Colonic mucosa (tissue), 4 donors: ENCODE data around the gene SRGAP1. TPM values are rescaled to one million over a fixed set of nuclear protein-coding genes. Genes with fewer than 3 reads are reported as not detected.
A peak's percentile ranks its signal among the peaks of the same experiment; 100 is the strongest.
"Not testable (repeated sequence)": the region's sequence is repeated elsewhere in the genome, so short reads cannot be mapped to it uniquely, and the experiment has no call there.

ENCODE experiments used
- DNase-seq: peaks from one replicate; pipeline ENCODE4 v3.0.0-alpha.2; 2020
- H3K27ac ChIP-seq: fragments of 200-600 bp; one replicate; pipeline ENCODE4 v1.8.0; 2021
- H3K27me3 ChIP-seq: fragments of 200-600 bp; one replicate; pipeline ENCODE4 v1.8.0; 2021
- H3K36me3 ChIP-seq: fragments of 200-600 bp; one replicate; pipeline ENCODE4 v1.8.0; 2021
- H3K4me1 ChIP-seq: fragments of 200-600 bp; one replicate; pipeline ENCODE4 v1.8.0; 2021; ENCODE audit warnings: mild to moderate bottlenecking
- H3K4me3 ChIP-seq: fragments of 200-600 bp; one replicate; pipeline ENCODE4 v1.8.0; 2021
- H3K9ac ChIP-seq, 2 donors: one replicate each; pipeline ENCODE4 v1.7.0; 2013; ENCODE audit warnings: control low read depth in 2 of 2, low read depth in 2 of 2, low read length in 2 of 2
- H3K9me3 ChIP-seq: fragments of 200-600 bp; one replicate; pipeline ENCODE4 v1.8.0; 2021
- CTCF ChIP-seq: fragments of 200-600 bp; IDR thresholded peaks from one replicate; pipeline ENCODE4 v1.8.0; 2022; ENCODE audit warnings: antibody characterized with exemption, mild to moderate bottlenecking
- intact Hi-C: fragments of 100-400 bp; cut with DNase I; formaldehyde crosslinking; loops from one replicate; pipeline ENCODE4 v1.14.1; 2022
- total RNA-seq, 2 donors: library from RNA; stranded (reverse); fragmentation: NEBNext Ultra II Directional in 1 of 2; extraction: Animal tissue kit (Norgen Biotek cat#: 25700) in 1 of 2; gene quantifications; one replicate each; pipeline ENCODE4 v1.2.1, GENCODE V29; 2021
- donor health status: healthy.
- donor health status: DM: no; HTN: no; CAD: no.
- donor health status: DM: no; HTN: no; CAD: no.

SRGAP1 gene
- total RNA-seq, 2 donors from 2014 or later, result 8.7 to 9.8 TPM

DNA sequence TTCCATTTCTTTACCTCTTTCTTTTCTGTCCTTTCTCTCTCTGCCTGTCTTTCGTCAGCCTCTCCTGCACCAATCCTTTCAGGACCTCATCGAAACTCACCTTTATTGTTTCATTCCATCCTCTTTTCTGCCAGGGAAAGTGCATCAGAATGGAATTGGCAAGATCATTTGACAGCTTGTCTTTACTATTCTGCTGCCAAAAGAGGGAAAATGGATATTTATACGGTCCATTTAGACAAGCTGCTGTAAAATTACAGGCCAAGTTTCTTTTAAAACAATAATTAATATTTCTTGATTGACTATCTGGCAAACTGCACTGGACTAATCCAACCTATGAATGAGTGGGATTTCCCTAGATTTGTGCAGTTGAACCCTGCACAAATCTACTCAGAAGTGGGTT, 7.6 kb upstream of the SRGAP1 start:
- Histone ChIP-seq H3K4me1 (no peaks in the 10 kb centered on the region), H3K27me3 (no peaks in the 10 kb centered on the region), H3K36me3 (no peaks in the 10 kb centered on the region), H3K9ac (no peak overlapping the region), H3K4me3 (no peak overlapping the region), H3K27ac (no peak overlapping the region), H3K9me3 (no peaks in the 10 kb centered on the region)
- intact Hi-C loops, result no loop called here
- TF ChIP-seq CTCF, result no peak
- DNase-seq, result no peak

DNA sequence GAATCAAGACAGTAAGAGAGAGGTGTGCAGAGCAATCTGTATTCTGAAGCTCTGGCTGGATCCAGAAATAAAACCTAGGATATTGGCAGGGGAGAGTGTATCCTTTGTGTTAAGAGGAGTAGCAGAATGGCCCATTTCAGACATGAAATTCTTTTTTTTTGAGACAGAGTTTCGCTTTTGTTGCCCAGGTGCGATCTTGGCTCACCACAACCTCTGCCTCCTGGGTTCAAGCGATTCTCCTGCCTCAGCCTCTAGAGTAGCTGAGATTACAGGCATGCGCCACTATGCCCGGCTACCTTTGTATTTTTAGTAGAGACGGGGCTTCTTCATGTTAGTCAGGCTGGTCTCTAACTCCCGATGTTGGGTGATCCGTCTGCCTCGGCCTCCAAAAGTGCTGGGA, 6.1 kb upstream of the SRGAP1 start:
- Histone ChIP-seq H3K36me3 (no peaks in the 10 kb centered on the region), H3K27me3 (no peaks in the 10 kb centered on the region), H3K27ac (no peak overlapping the region), H3K9me3 (no peaks in the 10 kb centered on the region), H3K4me3 (no peak overlapping the region), H3K9ac (no peak overlapping the region), H3K4me1 (no peaks in the 10 kb centered on the region)
- DNase-seq, result no peak
- TF ChIP-seq CTCF, result no peak
- intact Hi-C loops, result no loop called here

GRCh38 chr12:63841011-63841410, 3.5 kb upstream of the SRGAP1 start:
- intact Hi-C loops, result loop anchor here (10.0 kb wide), 2 partner anchors 94 to 244 kb away; no protein-coding TSS in a partner anchor
- no peak overlapping the region for H3K27ac ChIP-seq
- no peaks in the 10 kb centered on the region for H3K27me3 ChIP-seq

DNA sequence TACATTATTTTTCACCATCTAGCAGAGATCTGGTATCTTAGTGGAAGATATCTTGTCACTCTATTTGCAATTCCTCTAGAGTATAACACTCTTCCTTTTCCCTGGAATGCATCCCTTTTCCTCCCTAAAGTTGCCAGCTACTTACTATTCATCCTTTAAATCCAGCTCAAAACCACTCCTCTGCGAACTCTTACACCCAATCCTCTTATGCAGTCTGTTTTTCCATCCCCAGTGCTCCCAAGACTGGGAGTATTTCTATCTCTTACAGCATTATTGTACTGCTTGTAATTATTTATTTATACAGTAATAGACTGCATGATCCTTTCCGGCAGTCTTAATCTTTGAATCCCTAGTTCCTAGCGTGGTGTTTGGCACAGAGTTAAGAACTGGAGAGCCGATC, 2.9 kb upstream of the SRGAP1 start:
- Histone ChIP-seq H3K4me1 (no peaks in the 10 kb centered on the region), H3K27me3 (no peaks in the 10 kb centered on the region), H3K4me3 (no peak overlapping the region), H3K9me3 (no peaks in the 10 kb centered on the region), H3K9ac (no peak overlapping the region), H3K27ac (no peak overlapping the region), H3K36me3 (no peaks in the 10 kb centered on the region)
- DNase-seq, result no peak
- intact Hi-C loops, result loop anchor here (10.0 kb wide), 2 partner anchors 93 to 243 kb away; no protein-coding TSS in a partner anchor
- TF ChIP-seq CTCF, result no peak

More at GRCh38 chr12:63841011-63841410, 3.5 kb upstream of the SRGAP1 start:
- H3K4me3 ChIP-seq, result no peak overlapping the region
- no peaks in the 10 kb centered on the region for H3K4me1 ChIP-seq
- TF ChIP-seq CTCF, result no peak
- no peak for DNase-seq
- no peak overlapping the region for H3K9ac ChIP-seq
- H3K9me3 ChIP-seq, result no peaks in the 10 kb centered on the region
- H3K36me3 ChIP-seq, result no peaks in the 10 kb centered on the region

DNA sequence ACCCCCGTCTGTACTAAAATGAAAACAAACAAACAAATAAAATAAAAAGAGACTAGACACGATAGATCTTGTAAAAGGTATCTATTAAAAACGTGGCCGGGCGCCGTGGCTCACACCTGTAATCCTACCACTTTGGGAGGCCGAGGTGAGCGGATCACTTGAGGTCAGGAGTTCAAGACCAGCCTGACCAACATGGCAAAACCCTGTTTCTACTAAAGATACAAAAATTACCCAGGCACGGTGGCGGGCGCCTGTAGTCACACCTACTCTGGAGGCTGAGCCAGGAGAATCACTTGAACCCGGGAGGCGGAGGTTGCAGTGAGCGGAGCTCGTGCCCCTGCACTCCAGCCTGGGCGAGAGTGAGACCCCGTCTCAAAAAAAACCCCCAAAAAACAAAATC, 1.8 kb upstream of the SRGAP1 start:
- H3K9ac ChIP-seq, H3K27me3 ChIP-seq, H3K4me3 ChIP-seq, H3K27ac ChIP-seq, DNase-seq, H3K36me3 ChIP-seq, H3K9me3 ChIP-seq, H3K4me1 ChIP-seq: not testable (repeated sequence)
- intact Hi-C loops, result loop anchor here (2.0 to 10.0 kb wide), 3 partner anchors 92 to 338 kb away; no protein-coding TSS in a partner anchor

- Histone ChIP-seq H3K4me3 (peak overlapping the region; percentile 67), H3K27me3 (no peaks in the 10 kb centered on the region), H3K4me1 (no peaks in the 10 kb centered on the region), H3K9ac (peak overlapping the region; percentile 28 to 50), H3K9me3 (no peaks in the 10 kb centered on the region), H3K27ac (peak overlapping the region; percentile 78), H3K36me3 (no peaks in the 10 kb centered on the region)
- TF ChIP-seq CTCF, result no peak
- no peak for DNase-seq
- intact Hi-C loops, result loop anchor here (2.0 to 10.0 kb wide), 3 partner anchors 92 to 338 kb away; no protein-coding TSS in a partner anchor
Measured at GRCh38 chr12:63843254-63843720, 1.2 kb upstream of the SRGAP1 start.
